ENCODE data around the gene BNC2.

- TF ChIP-seq YEATS2 (CRISPR knock-in tag; IDR thresholded peaks at IDR 0.05; ENCODE audit: borderline replicate concordance) (no peak), REST (IDR thresholded peaks at IDR 0.05; ENCODE audit: borderline replicate concordance in 1 of 2, low read depth in 1 of 2, low read length in 2 of 2) (no peak), DMTF1 (CRISPR knock-in tag; IDR thresholded peaks at IDR 0.05) (no peak)
Measured at GRCh38 chr9:16884373-16884772, 13.9 kb upstream of the BNC2 start.
